ENCODE measurements around the gene CADM2.

DNA sequence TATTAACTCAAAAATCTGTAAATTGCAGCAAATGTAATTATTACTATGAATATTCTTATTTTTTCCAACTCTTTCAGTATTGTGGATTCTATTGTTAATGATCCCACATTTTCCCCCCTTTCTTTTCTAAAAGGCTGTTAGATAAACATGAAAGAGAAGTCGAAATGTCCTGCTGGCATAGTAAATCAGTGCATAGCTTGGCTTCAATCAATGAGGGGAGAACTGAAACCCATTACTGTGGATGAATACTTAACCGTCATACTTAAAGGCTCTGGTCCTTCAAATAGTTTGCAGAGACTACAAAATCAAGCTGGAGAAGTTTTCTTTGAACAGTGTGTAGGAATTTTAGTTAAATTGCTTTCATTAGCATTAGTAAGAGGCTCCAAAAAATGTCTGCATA is 667.9 kb downstream of the CADM2 start:
- TF ChIP-seq, protein P1, sequence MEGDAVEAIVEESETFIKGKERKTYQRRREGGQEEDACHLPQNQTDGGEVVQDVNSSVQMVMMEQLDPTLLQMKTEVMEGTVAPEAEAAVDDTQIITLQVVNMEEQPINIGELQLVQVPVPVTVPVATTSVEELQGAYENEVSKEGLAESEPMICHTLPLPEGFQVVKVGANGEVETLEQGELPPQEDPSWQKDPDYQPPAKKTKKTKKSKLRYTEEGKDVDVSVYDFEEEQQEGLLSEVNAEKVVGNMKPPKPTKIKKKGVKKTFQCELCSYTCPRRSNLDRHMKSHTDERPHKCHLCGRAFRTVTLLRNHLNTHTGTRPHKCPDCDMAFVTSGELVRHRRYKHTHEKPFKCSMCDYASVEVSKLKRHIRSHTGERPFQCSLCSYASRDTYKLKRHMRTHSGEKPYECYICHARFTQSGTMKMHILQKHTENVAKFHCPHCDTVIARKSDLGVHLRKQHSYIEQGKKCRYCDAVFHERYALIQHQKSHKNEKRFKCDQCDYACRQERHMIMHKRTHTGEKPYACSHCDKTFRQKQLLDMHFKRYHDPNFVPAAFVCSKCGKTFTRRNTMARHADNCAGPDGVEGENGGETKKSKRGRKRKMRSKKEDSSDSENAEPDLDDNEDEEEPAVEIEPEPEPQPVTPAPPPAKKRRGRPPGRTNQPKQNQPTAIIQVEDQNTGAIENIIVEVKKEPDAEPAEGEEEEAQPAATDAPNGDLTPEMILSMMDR (IDR thresholded peaks at IDR 0.05), result no peak
- TF ChIP-seq POLR2AphosphoS5 (IDR thresholded peaks at IDR 0.05), result no peak
- no peak for TF ChIP-seq POLR2A (IDR thresholded peaks at IDR 0.05)

Data from upper lobe of left lung (tissue), 4 donors.